NCI-H524 (cell line): ENCODE results near the gene NFKB1.
"Not testable (repeated sequence)": the region's sequence is repeated elsewhere in the genome, so short reads cannot be mapped to it uniquely, and the experiment has no call there.

Source experiments
- DNase-seq, 2 experiments: peaks; one replicate each; lab custom pipeline; 2025; lab: John Stamatoyannopoulos, UW

Gene NFKB1

GRCh38 chr4:102600689-102601088, 99.5 kb downstream of the NFKB1 start:
- no peak for DNase-seq

GRCh38 chr4:102601586-102602227, 100.5 kb downstream of the NFKB1 start:
- DNase-seq, result no peak

- DNase-seq, result no peak
Measured at GRCh38 chr4:102604222-102604940, 103.2 kb downstream of the NFKB1 start.

GRCh38 chr4:102606261-102606660, 105.1 kb downstream of the NFKB1 start:
- no peak for DNase-seq

- DNase-seq, result no peak
Measured at GRCh38 chr4:102606846-102607450, 105.8 kb downstream of the NFKB1 start.

GRCh38 chr4:102608190-102608589, 107.0 kb downstream of the NFKB1 start:
- no peak for DNase-seq

GRCh38 chr4:102610007-102610406, 108.8 kb downstream of the NFKB1 start:
- DNase-seq, result no peak

GRCh38 chr4:102610476-102610875, 109.3 kb downstream of the NFKB1 start:
- DNase-seq, result peak; percentile 75 to 81

- no peak for DNase-seq
Measured at GRCh38 chr4:102612210-102612609, 111.1 kb downstream of the NFKB1 start.

GRCh38 chr4:102612824-102613366, 111.7 kb downstream of the NFKB1 start:
- no peak for DNase-seq

- no peak for DNase-seq
Measured at GRCh38 chr4:102614801-102615200, 113.6 kb downstream of the NFKB1 start.

- DNase-seq, result no peak
Measured at GRCh38 chr4:102616636-102617035, 115.5 kb downstream of the NFKB1 start.

- not testable (repeated sequence) for DNase-seq
Measured at GRCh38 chr4:102619021-102619420, 117.9 kb downstream of the NFKB1 start.

GRCh38 chr4:102619776-102620631, 118.8 kb downstream of the NFKB1 start:
- not testable (repeated sequence) for DNase-seq

- peak; percentile 6 to 27 for DNase-seq
Measured at GRCh38 chr4:102620697-102621497, 119.7 kb downstream of the NFKB1 start.

- DNase-seq, result peak; percentile 6 to 41
Measured at GRCh38 chr4:102623622-102624021, 122.5 kb downstream of the NFKB1 start.

- DNase-seq, result no peak
Measured at GRCh38 chr4:102624505-102624904, 123.3 kb downstream of the NFKB1 start.

- DNase-seq, result no peak
Measured at GRCh38 chr4:102625232-102625930, 124.2 kb downstream of the NFKB1 start.

- no peak for DNase-seq
Measured at GRCh38 chr4:102627831-102628523, 126.8 kb downstream of the NFKB1 start.

- DNase-seq, result no peak
Measured at GRCh38 chr4:102629673-102630072, 128.5 kb downstream of the NFKB1 start.
